Choroid plexus epithelial cell (primary cell): Measurements from ENCODE around the gene MPV17.

Experiments
- DNase-seq: peaks from one replicate; pipeline ENCODE4 v3.0.0-alpha.2; 2010; ENCODE audit warnings: low read depth
- H3K4me3 ChIP-seq: 2 replicates; pipeline ENCODE4 v1.5.1; 2011; ENCODE audit warnings: low read depth, mild to moderate bottlenecking, control low read depth, low read length, moderate library complexity
- CTCF ChIP-seq: conservative IDR thresholded peaks from 2 replicates; pipeline ENCODE4 v1.5.1; 2011; ENCODE audit warnings: low read depth, mild to moderate bottlenecking, control low read depth, inconsistent platforms, low read length, moderate library complexity

MPV17 gene

DNA sequence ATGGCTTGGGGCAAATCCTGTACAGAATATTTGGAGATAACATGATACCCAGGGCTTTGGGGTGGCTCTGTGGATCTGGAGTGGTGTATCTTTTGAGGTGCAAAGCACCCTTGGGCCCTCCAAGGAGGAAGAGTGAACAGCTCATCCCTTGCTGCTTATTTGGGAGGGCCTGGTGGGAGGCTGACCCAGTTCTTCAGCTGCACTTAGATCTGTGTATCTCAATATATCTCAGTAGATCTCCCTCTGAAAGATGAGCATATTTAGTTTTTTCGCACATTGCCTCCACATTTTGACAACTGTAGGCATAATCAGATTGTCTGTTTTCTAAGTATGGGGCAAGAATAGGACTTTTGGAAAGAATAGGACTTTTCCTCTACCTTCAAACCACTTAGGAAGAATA, 37.9 kb downstream of the MPV17 start:
- no peak for TF ChIP-seq CTCF
- DNase-seq: no peak
- no peak overlapping the region for H3K4me3 ChIP-seq

DNA sequence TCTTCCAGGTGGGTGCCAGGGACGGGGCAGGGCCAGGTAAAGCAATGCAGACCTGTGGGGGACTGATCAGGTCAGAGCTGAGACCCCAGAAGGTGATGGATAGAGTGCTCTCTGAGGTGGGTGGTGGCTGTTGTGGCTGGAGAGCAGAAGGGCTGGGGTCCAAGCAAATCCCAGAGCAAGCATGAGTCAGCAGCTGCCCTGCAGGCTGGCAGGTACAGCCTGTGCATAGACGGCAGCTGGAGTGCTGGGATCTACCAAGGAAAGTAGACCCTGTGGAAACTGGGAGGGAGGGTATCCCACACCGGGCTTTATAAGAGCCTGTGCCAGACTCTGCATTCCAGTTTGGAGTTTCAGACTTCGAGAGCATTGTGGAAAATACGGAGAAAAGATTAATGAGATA, 40.0 kb downstream of the MPV17 start:
- H3K4me3 ChIP-seq: no peak overlapping the region
- TF ChIP-seq CTCF: no peak
- DNase-seq: no peak

- no peak within 1 kb of the TSS for H3K4me3 ChIP-seq
- DNase-seq: no peak
- no peak for TF ChIP-seq CTCF
These were observed 40.9 kb downstream of the MPV17 start, which contains the start of gene TRIM54 for GRCh38 chr2:27281855-27282559. TRIM54 (plus strand) TSS chr2:27282429; CDS start chr2:27282732, 303 bp downstream.

DNA sequence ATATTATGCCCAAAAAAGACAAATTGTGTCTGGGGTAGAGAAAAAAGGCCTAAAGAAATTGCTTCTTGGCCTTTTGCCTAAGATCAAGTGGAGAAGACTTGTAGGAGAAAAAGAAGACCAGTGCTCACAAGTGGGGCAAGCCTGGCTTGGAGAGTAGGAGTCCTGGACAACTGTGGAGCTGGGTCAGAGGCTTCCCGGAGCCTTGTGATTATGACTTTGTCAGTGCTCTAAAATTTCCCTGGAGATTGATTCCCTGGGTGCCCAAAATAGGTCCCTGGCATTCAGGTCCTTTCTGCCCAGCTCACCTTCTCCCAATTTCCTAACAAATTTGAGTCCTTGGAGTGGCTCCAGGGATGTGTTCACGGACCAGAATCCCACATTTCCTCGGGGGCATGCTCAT, 41.5 kb downstream of the MPV17 start:
- no peak for TF ChIP-seq CTCF
- no peak for DNase-seq
- H3K4me3 ChIP-seq: no peak overlapping the region

DNA sequence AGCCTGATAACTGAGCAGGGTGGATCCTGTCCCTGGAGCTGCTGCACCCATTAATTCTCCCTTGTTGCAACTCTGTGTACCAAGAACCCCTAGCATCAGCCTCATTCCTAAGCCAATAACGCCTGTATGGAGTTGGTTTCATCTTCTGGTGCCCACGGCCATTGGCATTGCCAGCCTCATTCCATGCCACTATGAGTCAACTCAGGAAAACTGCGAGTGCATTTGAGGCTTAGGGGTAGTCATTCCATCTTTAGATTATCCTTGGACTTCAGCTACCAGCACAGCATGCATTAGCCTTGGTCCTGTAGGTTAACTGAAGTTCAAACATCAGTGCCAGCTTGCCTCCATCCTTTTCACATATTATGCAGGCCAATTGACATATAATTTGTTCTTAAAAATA, 42.1 kb downstream of the MPV17 start:
- no peak for TF ChIP-seq CTCF
- no peak overlapping the region for H3K4me3 ChIP-seq
- DNase-seq: no peak

DNA sequence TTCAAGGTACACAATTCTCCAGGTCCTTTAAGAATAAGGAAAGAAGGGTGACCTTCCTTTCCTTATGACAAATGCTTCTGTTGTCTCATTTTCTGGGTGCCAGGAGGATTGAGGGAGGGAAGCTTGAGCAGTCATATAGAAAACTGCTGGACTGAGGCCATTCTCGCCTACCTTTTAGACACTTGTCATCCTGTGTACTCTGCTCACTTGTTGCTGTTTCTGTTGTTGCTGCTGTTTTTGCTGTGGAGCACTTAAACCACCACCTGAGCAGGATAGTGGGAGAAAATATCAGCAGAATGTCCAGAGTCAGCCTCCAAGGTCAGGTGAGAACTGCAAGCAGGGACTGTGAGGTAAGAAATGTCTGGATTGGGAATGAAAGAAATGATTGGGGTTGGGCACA, 44.9 kb downstream of the MPV17 start:
- DNase-seq: no peak
- H3K4me3 ChIP-seq: no peak overlapping the region
- TF ChIP-seq CTCF: no peak
